IPS DF 6.9 (cell line): ENCODE measurements around the gene VGLL2.

Experiments
- DNase-seq: peaks from one replicate; pipeline ENCODE4 v3.0.0-alpha.2; 2013; ENCODE audit warnings: low read depth, low spot score
- H3K27ac ChIP-seq: one replicate; pipeline ENCODE4 v1.5.1; 2013; ENCODE audit warnings: low read length, control low read depth
- H3K27me3 ChIP-seq: 2 replicates; pipeline ENCODE4 v1.6.1; 2013; ENCODE audit warnings: mild to moderate bottlenecking, low read length; ENCODE audit not compliant: control insufficient read depth, insufficient read depth
- H3K36me3 ChIP-seq: 2 replicates; pipeline ENCODE4 v1.6.1; 2013; ENCODE audit warnings: low read length; ENCODE audit not compliant: control insufficient read depth, insufficient read depth
- H3K4me1 ChIP-seq: 2 replicates; pipeline ENCODE4 v1.6.1; 2013; ENCODE audit warnings: low read length; ENCODE audit not compliant: control insufficient read depth, insufficient read depth
- H3K4me3 ChIP-seq: 2 replicates; pipeline ENCODE4 v1.5.1; 2013; ENCODE audit warnings: mild to moderate bottlenecking, low read length
- H3K9me3 ChIP-seq: 2 replicates; pipeline ENCODE4 v1.6.1; 2013; ENCODE audit warnings: low read length, inconsistent platforms; ENCODE audit not compliant: control insufficient read depth, insufficient read depth
- WGBS: extraction: QIAGEN DNeasy Blood & Tissue Kit; methylation state at CpG from one replicate; pipeline ENCODE4 v1.1.7; 2013; ENCODE audit warnings: mixed read lengths, missing lambda C conversion rate; ENCODE audit not compliant: insufficient read length, insufficient coverage; 5-methylcytosine and 5-hydroxymethylcytosine counted together

The VGLL2 gene

DNA sequence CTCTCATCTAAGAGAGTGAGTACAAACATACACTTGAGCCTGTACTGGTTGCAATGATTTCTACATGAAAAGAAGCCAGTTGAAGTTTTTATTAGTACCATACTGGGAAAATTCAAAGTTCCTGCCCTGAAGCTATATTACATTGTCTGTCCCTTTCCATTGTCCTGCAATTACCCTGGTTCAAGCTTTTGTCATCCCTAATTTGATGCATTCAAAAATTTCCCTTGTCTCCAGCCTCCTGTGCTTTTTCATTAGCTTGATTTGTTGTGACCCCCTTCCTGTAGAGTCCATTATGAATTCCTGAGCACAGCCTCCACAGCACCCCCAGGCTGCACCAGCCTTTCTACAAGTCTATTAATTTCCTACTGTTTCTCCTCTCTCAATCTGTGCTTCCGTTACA is 46.4 kb downstream of the VGLL2 start:
- Histone ChIP-seq H3K4me3 (no peak overlapping the region), H3K27me3 (no peaks in the 10 kb centered on the region), H3K36me3 (no peaks in the 10 kb centered on the region), H3K4me1 (no peaks in the 10 kb centered on the region), H3K27ac (no peak overlapping the region), H3K9me3 (no peaks in the 10 kb centered on the region)
- no peak for DNase-seq
- WGBS: no CpG with 5 or more reads among the region's 1 CpG

DNA sequence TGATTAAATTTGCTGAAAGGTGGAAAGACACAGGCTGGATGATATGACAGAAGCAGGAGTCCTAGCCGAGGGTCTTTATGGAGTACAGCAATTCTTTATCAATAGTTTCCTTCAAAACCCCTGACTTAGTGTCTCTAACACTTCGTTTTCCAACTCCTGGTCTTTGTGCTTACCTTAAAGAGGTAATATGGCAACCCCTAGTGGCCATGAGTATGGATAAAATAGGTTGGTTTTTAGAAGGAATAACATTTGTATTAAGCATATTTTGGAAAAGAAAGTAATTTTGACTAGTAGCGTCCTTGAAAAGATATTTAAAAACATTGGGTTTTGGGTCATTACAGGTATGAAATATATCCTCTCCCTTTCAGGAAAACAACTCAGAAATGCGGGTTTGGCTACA is 51.9 kb downstream of the VGLL2 start:
- no peak overlapping the region for H3K4me3 ChIP-seq
- no peaks in the 10 kb centered on the region for H3K27me3 ChIP-seq
- no peaks in the 10 kb centered on the region for H3K9me3 ChIP-seq
- H3K36me3 ChIP-seq: no peaks in the 10 kb centered on the region
- H3K27ac ChIP-seq: no peak overlapping the region
- DNase-seq: peak; percentile 20
- no CpG with 5 or more reads among the region's 4 CpGs for WGBS
- H3K4me1 ChIP-seq: no peaks in the 10 kb centered on the region
